Neural cell (in vitro differentiated cells): ENCODE data around the gene NDST1. TPM values are rescaled to one million over a fixed set of nuclear protein-coding genes. Genes with fewer than 3 reads are reported as not detected.

Experiments used
- H2AFZ ChIP-seq: fragments of 200-600, 300-800 bp; sonication (generic), shearing (Covaris generic); 2 replicates; pipeline ENCODE4 v1.6.0; 2014; ENCODE audit warnings: low read depth, mild to moderate bottlenecking, antibody characterized with exemption, low read length, moderate library complexity
- H3F3A ChIP-seq: fragments of 200-600 bp; shearing (Covaris generic); 2 replicates; pipeline ENCODE4 v1.6.1; 2016; ENCODE audit warnings: mild to moderate bottlenecking, moderate library complexity, mixed read lengths, antibody characterized with exemption, low read length; ENCODE audit not compliant: insufficient read depth, poor library complexity, severe bottlenecking
- H3K27ac ChIP-seq: fragments of 200-600, 300-800 bp; sonication (generic), shearing (Covaris generic); 2 replicates; pipeline ENCODE4 v1.5.1; 2014; ENCODE audit warnings: mild to moderate bottlenecking, low read length, moderate library complexity
- H3K27me3 ChIP-seq: fragments of 300-800, 200-600 bp; sonication (generic), shearing (Covaris generic); 2 replicates; pipeline ENCODE4 v1.6.0; 2014; ENCODE audit warnings: mild to moderate bottlenecking, low read depth, low read length, moderate library complexity; ENCODE audit not compliant: insufficient read depth
- H3K36me3 ChIP-seq: fragments of 300-800, 200-600 bp; sonication (generic), shearing (Covaris generic); 2 replicates; pipeline ENCODE4 v1.5.1; 2014; ENCODE audit warnings: mild to moderate bottlenecking, antibody characterized with exemption, low read length, moderate library complexity; ENCODE audit not compliant: insufficient read depth
- H3K4me2 ChIP-seq: fragments of 300-800, 200-600 bp; sonication (generic), shearing (Covaris generic); 2 replicates; pipeline ENCODE4 v1.6.0; 2014; ENCODE audit warnings: mild to moderate bottlenecking, low read length
- H3K4me3 ChIP-seq: fragments of 300-800, 200-600 bp; sonication (generic), shearing (Covaris generic); 2 replicates; pipeline ENCODE4 v1.5.1; 2014; ENCODE audit warnings: mild to moderate bottlenecking, low read length, moderate library complexity
- H3K79me2 ChIP-seq: fragments of 200-600 bp; shearing (Covaris generic); replicated peaks from 2 replicates; pipeline ENCODE4 v1.6.0; 2014; ENCODE audit warnings: mild to moderate bottlenecking, low read length, moderate library complexity; ENCODE audit not compliant: insufficient read depth
- H3K9ac ChIP-seq: fragments of 300-800, 200-600 bp; sonication (generic), shearing (Covaris generic); 2 replicates; pipeline ENCODE4 v1.6.1; 2016; ENCODE audit warnings: mild to moderate bottlenecking, low read length, mixed read lengths
- H3K9me2 ChIP-seq: fragments of 200-600 bp; shearing (Covaris generic); 2 replicates; pipeline ENCODE4 v1.6.1; 2016; ENCODE audit warnings: mild to moderate bottlenecking, low read length, mixed read lengths; ENCODE audit not compliant: insufficient read depth
- H3K9me3 ChIP-seq: fragments of 200-600, 300-800 bp; sonication (generic), shearing (Covaris generic); 2 replicates; pipeline ENCODE4 v1.6.1; 2016; ENCODE audit warnings: mild to moderate bottlenecking, mixed run types, low read length, moderate library complexity, mixed read lengths
- H4K20me1 ChIP-seq: fragments of 200-600 bp; shearing (Covaris generic); 2 replicates; pipeline ENCODE4 v1.6.1; 2016; ENCODE audit warnings: mild to moderate bottlenecking, mixed run types; ENCODE audit not compliant: insufficient read depth
- CTCF ChIP-seq: fragments of 450-650 bp; IDR thresholded peaks from 2 replicates; pipeline ENCODE4 v1.5.1; 2014; ENCODE audit warnings: antibody characterized with exemption, mild to moderate bottlenecking, moderate library complexity; ENCODE audit not compliant: poor library complexity, severe bottlenecking
- EP300 ChIP-seq: fragments of 450-650 bp; conservative IDR thresholded peaks from 2 replicates; pipeline ENCODE4 v1.6.1; 2014; ENCODE audit warnings: antibody characterized with exemption, mild to moderate bottlenecking, moderate library complexity; ENCODE audit not compliant: poor library complexity, severe bottlenecking
- EZH2 ChIP-seq: fragments of 200-600, 300-800 bp; shearing (Covaris generic), sonication (generic); IDR thresholded peaks from 2 replicates; pipeline ENCODE4 v1.6.1; 2014; ENCODE audit warnings: antibody characterized with exemption, low read length, borderline replicate concordance, mild to moderate bottlenecking; ENCODE audit not compliant: insufficient read depth, poor library complexity, severe bottlenecking
- MXI1 ChIP-seq: fragments of 450-650 bp; conservative IDR thresholded peaks from 2 replicates; pipeline ENCODE4 v1.6.1; 2014; ENCODE audit warnings: antibody characterized with exemption, mild to moderate bottlenecking; ENCODE audit not compliant: poor library complexity, severe bottlenecking
- POLR2AphosphoS5 ChIP-seq: IDR thresholded peaks from 2 replicates; pipeline ENCODE4 v1.6.1; 2012
- RAD21 ChIP-seq: fragments of 450-650 bp; conservative IDR thresholded peaks from 2 replicates; pipeline ENCODE4 v1.6.1; 2014; ENCODE audit warnings: antibody characterized with exemption, mild to moderate bottlenecking, moderate library complexity
- REST ChIP-seq: IDR thresholded peaks from 2 replicates; pipeline ENCODE4 v1.6.1; 2012; ENCODE audit warnings: borderline replicate concordance
- SMC3 ChIP-seq: fragments of 450-650 bp; conservative IDR thresholded peaks from 2 replicates; pipeline ENCODE4 v1.6.1; 2014; ENCODE audit warnings: antibody characterized with exemption, mild to moderate bottlenecking, moderate library complexity; ENCODE audit not compliant: poor library complexity
- TAF1 ChIP-seq: IDR thresholded peaks from 2 replicates; pipeline ENCODE4 v1.6.1; 2012; ENCODE audit warnings: low read depth
- polyA plus RNA-seq: library from polyadenylated mRNA; depleted of rRNA; stranded (reverse); fragments of >200 nt; gene quantifications from 2 replicates; pipeline ENCODE4 v1.2.3, GENCODE V29; 2014

Gene NDST1
- polyA plus RNA-seq, 1 donor from 2014 or later: 15.6 TPM

- no peak for TF ChIP-seq EP300
- TF ChIP-seq EZH2: no peak
These were observed 97.6 kb downstream of the NDST1 start (continued) for GRCh38 chr5:150605546-150605945.

- no peaks in the 10 kb centered on the region for H3K9me3 ChIP-seq
- no peaks in the 10 kb centered on the region for H3K36me3 ChIP-seq
- H3K27me3 ChIP-seq: no peaks in the 10 kb centered on the region
- no peaks in the 10 kb centered on the region for H3F3A ChIP-seq
- H3K9ac ChIP-seq: no peak overlapping the region
- TF ChIP-seq CTCF (no peak), TAF1 (no peak), EZH2 (no peak), RAD21 (no peak), SMC3 (no peak), EP300 (no peak), REST (no peak), POLR2AphosphoS5 (no peak), MXI1 (no peak)
- H3K4me3 ChIP-seq: no peak overlapping the region
- no peak overlapping the region for H3K27ac ChIP-seq
- H2AFZ ChIP-seq: no peak overlapping the region
- no peak overlapping the region for H3K4me2 ChIP-seq
- no peaks in the 10 kb centered on the region for H4K20me1 ChIP-seq
- no peaks in the 10 kb centered on the region for H3K9me2 ChIP-seq
- H3K79me2 ChIP-seq: no peaks in the 10 kb centered on the region
These were observed 98.5 kb downstream of the NDST1 start for GRCh38 chr5:150606476-150606875.

GRCh38 chr5:150607105-150607504, 99.2 kb downstream of the NDST1 start:
- Histone ChIP-seq H3F3A (no peaks in the 10 kb centered on the region), H3K9ac (no peak overlapping the region), H3K9me2 (no peaks in the 10 kb centered on the region), H3K4me3 (no peak overlapping the region), H3K27me3 (no peaks in the 10 kb centered on the region), H4K20me1 (no peaks in the 10 kb centered on the region), H3K36me3 (no peaks in the 10 kb centered on the region), H3K9me3 (no peaks in the 10 kb centered on the region), H3K27ac (no peak overlapping the region), H3K4me2 (no peak overlapping the region), H3K79me2 (no peaks in the 10 kb centered on the region), H2AFZ (no peak overlapping the region)
- TF ChIP-seq SMC3 (no peak), POLR2AphosphoS5 (no peak), EZH2 (no peak), EP300 (no peak), MXI1 (no peak), REST (no peak), TAF1 (no peak), RAD21 (no peak), CTCF (no peak)
